Esophagus muscularis mucosa (tissue), 4 donors: Measurements from ENCODE around the gene DIPK1B. TPM values are rescaled to one million over a fixed set of nuclear protein-coding genes. Genes with fewer than 3 reads are reported as not detected.

ENCODE experiments used
- DNase-seq: peaks from one replicate; pipeline ENCODE4 v3.0.0-alpha.2; 2017; ENCODE audit errors: extremely low spot score
- H3K27ac ChIP-seq, 4 donors: fragments of 200-600 bp; sonication (generic); replicated peaks in 1 of 4; 1 replicate in 3 of 4; 2 replicates in 1 of 4; pipeline ENCODE4 v1.5.1; 2016 to 2019; ENCODE audit warnings: mild to moderate bottlenecking in 1 of 4
- H3K27me3 ChIP-seq, 4 donors: fragments of 200-600 bp; sonication (generic); one replicate each; pipeline versions ENCODE4 v1.5.1 to v1.6.0; 2016 to 2019
- H3K36me3 ChIP-seq, 4 donors: fragments of 200-600 bp; sonication (generic); one replicate each; pipeline ENCODE4 v1.5.1; 2016 to 2019
- H3K4me1 ChIP-seq, 4 donors: fragments of 200-600 bp; sonication (generic); one replicate each; pipeline ENCODE4 v1.5.1; 2016 to 2019
- H3K4me3 ChIP-seq, 4 donors: fragments of 200-600 bp; sonication (generic); 1 replicate in 2 of 4; 2 replicates in 2 of 4; pipeline ENCODE4 v1.5.1; 2016 to 2019; ENCODE audit warnings: mild to moderate bottlenecking in 4 of 4, moderate library complexity in 1 of 4
- H3K9me3 ChIP-seq, 4 donors: fragments of 200-600 bp; sonication (generic); 1 replicate in 3 of 4; 2 replicates in 1 of 4; pipeline ENCODE4 v1.5.1; 2016 to 2019
- CTCF ChIP-seq, 3 experiments: fragments of 200-600 bp in 2 of 3; fragments of 450-650 bp in 1 of 3; sonication (generic) in 2 of 3; IDR thresholded peaks; one replicate each; pipeline ENCODE4 v1.5.1; 2017 to 2019; ENCODE audit warnings: antibody characterized with exemption in 3 of 3, mild to moderate bottlenecking in 2 of 3, moderate library complexity in 1 of 3
- EP300 ChIP-seq: sonication (generic); formaldehyde crosslinking; IDR thresholded peaks from one replicate; pipeline ENCODE4 v1.6.1; 2017; ENCODE audit warnings: antibody characterized with exemption
- POLR2A ChIP-seq: fragments of 450-650 bp; IDR thresholded peaks from one replicate; pipeline ENCODE4 v1.6.1; 2017; ENCODE audit warnings: antibody characterized with exemption, moderate library complexity, mild to moderate bottlenecking, low read depth
- POLR2AphosphoS5 ChIP-seq, 2 donors: sonication (generic); formaldehyde crosslinking; IDR thresholded peaks; one replicate each; pipeline ENCODE4 v1.6.1; 2017; ENCODE audit warnings: antibody characterized with exemption in 2 of 2
- WGBS: methylation state at CpG from one replicate; pipeline ENCODE4 v1.1.5; 2018; 5-methylcytosine and 5-hydroxymethylcytosine counted together
- intact Hi-C: fragments of 100-400 bp; cut with DNase I; formaldehyde crosslinking; loops from one replicate; pipeline ENCODE4 v1.15.1; 2023
- total RNA-seq, 4 donors: library from RNA; depleted of rRNA; stranded (reverse); fragments of >200 nt; gene quantifications; one replicate each; pipeline versions ENCODE4 v1.1.0 to v1.2.1, GENCODE V29; 2016

DIPK1B gene
- total RNA-seq, 4 donors from 2014 or later, result 6.6 to 27.8 (median 21.5) TPM

- peak overlapping the region; percentile 56 to 68 (median 64) for H3K4me3 ChIP-seq
- H3K27ac ChIP-seq, result peak overlapping the region; percentile 66 to 77 (median 70)
- intact Hi-C loops, result no loop called here
- TF ChIP-seq EP300 (no peak), CTCF (IDR thresholded peaks at IDR 0.05) (no peak), POLR2A (no peak), POLR2AphosphoS5 (IDR thresholded peaks at IDR 0.05) (no peak)
- H3K4me1 ChIP-seq, result peaks cover 37 to 40% (median 38%) of the 10 kb centered on the region in 4 donors
- H3K36me3 ChIP-seq, result no peaks in the 10 kb centered on the region
- H3K9me3 ChIP-seq, result no peaks in the 10 kb centered on the region
- WGBS, result 22% methylated on average over 14 of the region's 56 CpGs
- H3K27me3 ChIP-seq, result peaks cover 0 to 30% (median 6%) of the 10 kb centered on the region in 4 donors
- no peak for DNase-seq
Observed at GRCh38 chr9:136712690-136713544, 545 bp downstream of the DIPK1B start.

GRCh38 chr9:136713550-136713949 is 1.2 kb downstream of the DIPK1B start:
- intact Hi-C loops, result no loop called here
- H3K27me3 ChIP-seq, result peaks cover 0 to 30% (median 6%) of the 10 kb centered on the region in 4 donors
- no peaks in the 10 kb centered on the region for H3K36me3 ChIP-seq
- H3K4me1 ChIP-seq, result peaks cover 39 to 40% (median 40%) of the 10 kb centered on the region in 4 donors
- WGBS, result 42% methylated on average over 2 of the region's 8 CpGs
- H3K4me3 ChIP-seq, result peak overlapping the region; percentile 56 to 68 (median 64)
- H3K9me3 ChIP-seq, result no peaks in the 10 kb centered on the region
- peak overlapping the region; percentile 66 to 77 (median 70) for H3K27ac ChIP-seq
- DNase-seq, result no peak
- TF ChIP-seq POLR2AphosphoS5 (IDR thresholded peaks at IDR 0.05) (no peak), EP300 (no peak), POLR2A (no peak), CTCF (IDR thresholded peaks at IDR 0.05) (no peak)

GRCh38 chr9:136714096-136714892 is 1.9 kb downstream of the DIPK1B start:
- H3K36me3 ChIP-seq, result no peaks in the 10 kb centered on the region

GRCh38 chr9:136714893-136715274 is 2.5 kb downstream of the DIPK1B start:
- peaks cover 0 to 30% (median 6%) of the 10 kb centered on the region in 4 donors for H3K27me3 ChIP-seq
- H3K27ac ChIP-seq, result peak overlapping the region; percentile 47 to 77 (median 65)
- no peaks in the 10 kb centered on the region for H3K36me3 ChIP-seq
- H3K9me3 ChIP-seq, result no peaks in the 10 kb centered on the region
- peaks cover 52% of the 10 kb centered on the region in 4 donors for H3K4me1 ChIP-seq
- no peak overlapping the region for H3K4me3 ChIP-seq
- intact Hi-C loops, result no loop called here
- TF ChIP-seq CTCF (IDR thresholded peaks at IDR 0.05), result no peak
- TF ChIP-seq POLR2A, result no peak
- no peak for TF ChIP-seq POLR2AphosphoS5 (IDR thresholded peaks at IDR 0.05)
- no peak for TF ChIP-seq EP300
- no peak for DNase-seq
- WGBS, result 64% methylated on average over 7 of the region's 8 CpGs

More at GRCh38 chr9:136714096-136714892, 1.9 kb downstream of the DIPK1B start:
- Histone ChIP-seq H3K9me3 (no peaks in the 10 kb centered on the region), H3K4me3 (peak overlapping the region in 1 of 4 donors; percentile 64), H3K27me3 (peaks cover 0 to 30% (median 6%) of the 10 kb centered on the region in 4 donors), H3K27ac (peak overlapping the region; percentile 66 to 77 (median 70)), H3K4me1 (peaks cover 46 to 47% (median 46%) of the 10 kb centered on the region in 4 donors)
- 73% methylated on average over 11 of the region's 17 CpGs for WGBS
- no peak for DNase-seq
- intact Hi-C loops, result no loop called here
- peak; percentile 20 to 32 for TF ChIP-seq POLR2AphosphoS5 (IDR thresholded peaks at IDR 0.05)
- TF ChIP-seq POLR2A, result no peak
